Measurements from ENCODE around the gene TOGARAM2. TPM values are rescaled to one million over a fixed set of nuclear protein-coding genes. Genes with fewer than 3 reads are reported as not detected.

TOGARAM2 gene
- total RNA-seq, result not detected in 2 replicates

DNA sequence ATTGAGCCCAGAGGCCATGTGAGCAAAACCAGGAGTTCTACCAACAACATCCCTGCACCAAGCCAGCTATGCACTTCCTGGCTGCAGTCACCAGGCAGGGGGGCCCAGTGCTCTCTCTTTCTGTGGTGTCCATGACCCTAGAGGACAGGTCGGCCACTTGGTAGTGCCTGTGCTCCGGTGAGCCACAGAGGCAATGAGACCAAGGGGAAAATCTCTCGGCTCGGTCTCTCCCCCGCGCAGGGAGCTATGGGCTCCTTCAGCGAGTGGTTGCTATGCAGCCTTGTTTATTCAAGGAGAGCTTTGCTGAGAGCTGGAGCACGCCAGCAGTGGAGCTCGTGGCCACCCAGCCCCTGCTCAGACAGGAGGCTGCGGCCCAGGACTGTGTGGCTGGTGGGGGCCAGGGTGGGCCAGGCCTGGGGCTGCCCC is at the start of gene TOGARAM2:
Gene TOGARAM2 (plus strand): TSS at position 283 of the 426 bp plus-strand sequence. CDS start 13,537 bp downstream, outside the sequence.

GRCh38 chr2:29074411-29074810 is 93.3 kb downstream of the TOGARAM2 start, which contains the start of gene PCARE:
PCARE (minus strand) TSS chr2:29074523; CDS start chr2:29074261, 262 bp downstream.

Other genes starting within 250 kb of the TOGARAM2 start
- 54.0 and 88.9 TPM in 2 replicates for gene PPP1CB, start 229.5 kb upstream of the TOGARAM2 start, total RNA-seq
- 0.36 TPM in 1 of 2 replicates, not detected in the other for gene SPDYA, start 170.5 kb upstream of the TOGARAM2 start, total RNA-seq
- 4.5 and 5.2 TPM in 2 replicates for gene TRMT61B, start 111.0 kb upstream of the TOGARAM2 start, total RNA-seq
- gene WDR43, start 86.6 kb upstream of the TOGARAM2 start, total RNA-seq, result 34.0 and 55.8 TPM in 2 replicates
- gene PCARE, start 93.2 kb downstream of the TOGARAM2 start, total RNA-seq, result not detected in 2 replicates
- 28.8 and 34.3 TPM in 2 replicates for gene CLIP4, start 134.1 kb downstream of the TOGARAM2 start, total RNA-seq